ENCODE results near the gene SMCO2. TPM values are rescaled to one million over a fixed set of nuclear protein-coding genes. Genes with fewer than 3 reads are reported as not detected.

SMCO2 gene
- total and polyA plus RNA-seq, 4 experiments from 2014 or later = not detected

DNA sequence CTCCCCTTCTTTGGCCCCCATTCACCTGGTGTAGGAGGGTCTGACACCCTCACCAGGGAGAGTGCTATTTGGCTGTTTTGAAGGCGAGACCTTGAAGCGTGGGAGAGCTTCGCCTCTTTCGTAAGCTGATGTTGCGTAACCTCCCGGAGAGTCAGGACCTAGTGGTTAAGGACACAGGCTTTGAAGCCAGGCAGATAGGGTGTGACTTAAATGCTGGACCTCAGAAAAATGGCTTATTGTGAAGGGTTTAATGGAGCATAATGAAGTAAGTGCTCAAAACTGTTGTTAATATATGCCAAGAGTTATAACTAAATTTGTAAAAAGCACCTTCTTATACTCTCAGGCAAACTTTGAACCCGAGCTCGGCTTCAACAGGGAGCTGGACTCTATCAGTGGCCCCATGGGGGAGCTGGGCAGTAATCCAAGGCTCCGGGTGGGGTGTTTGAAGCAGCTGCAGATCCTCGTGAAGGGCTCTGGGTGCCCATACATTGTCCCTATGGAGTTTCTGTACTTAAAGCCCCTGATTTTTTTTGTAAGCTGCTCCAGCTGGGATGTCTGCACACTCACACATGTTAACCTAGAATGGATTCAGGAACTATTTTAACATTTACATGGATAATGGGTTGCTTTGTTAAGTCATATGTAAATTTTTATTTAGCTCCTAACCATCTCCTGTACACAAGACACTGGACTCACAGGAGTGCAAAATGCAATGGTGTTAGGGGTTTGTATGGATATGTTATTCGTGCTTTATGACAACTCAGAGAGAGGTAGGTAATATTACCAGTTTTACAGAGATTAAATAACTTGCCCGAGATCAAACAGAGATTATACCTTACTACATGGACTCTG, 103.5 kb downstream of the SMCO2 start:
- no peak overlapping the region for H3K27ac ChIP-seq (ENCODE audit: low read depth, low read length)

DNA sequence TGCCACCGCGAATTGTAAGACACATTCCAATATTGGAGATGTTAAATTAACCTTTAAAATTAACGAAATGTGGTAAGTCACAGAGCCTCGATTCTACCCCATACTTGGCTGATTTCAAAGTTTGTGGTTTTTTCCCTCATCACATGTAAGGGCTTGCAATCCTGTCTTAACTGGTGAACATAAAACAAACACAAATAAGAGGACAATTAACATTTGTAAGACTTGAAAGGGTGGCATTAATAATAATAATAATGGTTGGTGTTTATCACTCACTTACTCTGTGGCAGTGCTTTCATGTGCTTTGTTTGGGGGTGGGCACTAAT, 104.1 kb downstream of the SMCO2 start:
- POLR2A ChIA-PET (ENCODE audit: partially characterized antibody) = no interaction called here
- H3K4me1 ChIP-seq (ENCODE audit: insufficient read depth, low read length) = no peaks in the 10 kb centered on the region
- peaks cover 0 to 1% (median 0%) of the 10 kb centered on the region in 4 donors for H3K4me1 Mint-ChIP-seq

More for the DNA sequence above, 103.5 kb downstream of the SMCO2 start:
- Histone ChIP-seq H3K4me1 (ENCODE audit: insufficient read depth, low read length) (no peaks in the 10 kb centered on the region), H3K27me3 (ENCODE audit: insufficient read depth, low read length) (no peaks in the 10 kb centered on the region), H3K9me3 (ENCODE audit: control insufficient read depth in 1 of 2, low read length in 2 of 2) (no peaks in the 10 kb centered on the region), H3K36me3 (ENCODE audit: insufficient read depth, low read length) (no peaks in the 10 kb centered on the region), H3K4me3 (ENCODE audit: low read length in 2 of 2) (no peak overlapping the region)
- CTCF ChIA-PET (ENCODE audit: partially characterized antibody) = no interaction called here
- DNase-seq = no peak
- no peaks in the 10 kb centered on the region for H3K36me3 Mint-ChIP-seq
- intact Hi-C loops (cut with micrococcal nuclease) = no loop called here
- H3K9me3 Mint-ChIP-seq = peaks cover 0 to 2% (median 0%) of the 10 kb centered on the region in 8 donors
- POLR2A ChIA-PET (ENCODE audit: partially characterized antibody) = no interaction called here
- H3K27ac Mint-ChIP-seq = no peak overlapping the region
- H3K4me3 Mint-ChIP-seq = no peak overlapping the region
- H3K4me1 Mint-ChIP-seq = no peaks in the 10 kb centered on the region
- peaks cover 2 to 4% of the 10 kb centered on the region in 2 donors for H3K27me3 Mint-ChIP-seq

DNA sequence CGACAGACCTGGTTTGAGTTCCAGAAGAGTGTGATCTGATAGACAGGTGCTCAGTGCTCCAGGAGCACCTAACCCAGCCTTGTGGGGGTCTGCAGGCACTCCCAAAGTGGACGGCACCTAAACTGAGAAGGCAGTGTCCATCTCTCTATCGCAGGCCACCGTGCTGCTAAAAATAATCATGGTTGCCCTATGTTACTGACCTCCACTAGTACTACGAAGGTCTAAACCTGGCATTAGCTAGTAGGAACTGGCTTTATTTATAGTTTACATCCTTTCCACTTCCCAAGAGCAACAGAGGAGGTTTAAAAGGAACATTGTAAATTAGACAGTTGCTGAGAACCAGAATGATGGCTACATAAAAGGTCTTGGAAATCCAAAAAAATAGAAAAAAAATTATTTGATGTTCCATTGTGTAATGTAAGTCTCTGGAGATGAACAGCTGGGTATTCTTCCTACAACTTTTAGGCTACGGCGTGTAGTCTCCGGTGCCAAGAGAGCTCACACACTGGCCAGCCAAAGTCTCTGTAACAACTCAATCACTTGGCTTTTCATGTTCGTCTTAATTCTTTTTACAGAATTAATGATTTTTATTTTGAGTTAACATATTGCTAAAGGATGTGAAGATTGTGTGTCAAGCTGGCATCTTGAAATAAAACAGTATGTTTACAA, 104.8 kb downstream of the SMCO2 start:
- Mint-ChIP-seq H3K4me1 (peaks cover 3 to 5% (median 4%) of the 10 kb centered on the region in 4 donors), H3K27ac (no peak overlapping the region), H3K27me3 (peaks cover 2 to 3% of the 10 kb centered on the region in 2 donors), H3K36me3 (no peaks in the 10 kb centered on the region), H3K4me3 (no peak overlapping the region), H3K9me3 (peaks cover 0 to 2% (median 0%) of the 10 kb centered on the region in 8 donors)
- H3K9me3 ChIP-seq (ENCODE audit: control insufficient read depth in 1 of 2, low read length in 2 of 2) = no peaks in the 10 kb centered on the region
- H3K4me3 ChIP-seq (ENCODE audit: low read length in 2 of 2) = no peak overlapping the region
- ChIA-PET POLR2A (ENCODE audit: partially characterized antibody) (no interaction called here), CTCF (ENCODE audit: partially characterized antibody) (no interaction called here)
- no peak for DNase-seq
- intact Hi-C loops (cut with micrococcal nuclease) = no loop called here
- no peaks in the 10 kb centered on the region for H3K36me3 ChIP-seq (ENCODE audit: insufficient read depth, low read length)
- H3K27me3 ChIP-seq (ENCODE audit: insufficient read depth, low read length) = no peaks in the 10 kb centered on the region
- no peak overlapping the region for H3K27ac ChIP-seq (ENCODE audit: low read depth, low read length)
- H3K4me1 ChIP-seq (ENCODE audit: insufficient read depth, low read length) = no peaks in the 10 kb centered on the region

More for the DNA sequence above, 104.1 kb downstream of the SMCO2 start:
- peaks cover 0 to 2% (median 0%) of the 10 kb centered on the region in 8 donors for H3K9me3 Mint-ChIP-seq
- no peak overlapping the region for H3K27ac Mint-ChIP-seq
- H3K36me3 ChIP-seq (ENCODE audit: insufficient read depth, low read length) = no peaks in the 10 kb centered on the region
- H3K4me3 ChIP-seq (ENCODE audit: low read length in 2 of 2) = no peak overlapping the region
- no peak for DNase-seq
- no peak overlapping the region for H3K27ac ChIP-seq (ENCODE audit: low read depth, low read length)
- H3K36me3 Mint-ChIP-seq = no peaks in the 10 kb centered on the region
- CTCF ChIA-PET (ENCODE audit: partially characterized antibody) = no interaction called here
- intact Hi-C loops (cut with micrococcal nuclease) = no loop called here
- no peaks in the 10 kb centered on the region for H3K9me3 ChIP-seq (ENCODE audit: control insufficient read depth in 1 of 2, low read length in 2 of 2)
- H3K27me3 ChIP-seq (ENCODE audit: insufficient read depth, low read length) = no peaks in the 10 kb centered on the region
- no peak overlapping the region for H3K4me3 Mint-ChIP-seq
- peaks cover 2 to 3% of the 10 kb centered on the region in 2 donors for H3K27me3 Mint-ChIP-seq

Other genes with a start within 250 kb of the SMCO2 start
- 10 to 100 TPM; 17.2 to 21.8 TPM for gene STK38L, start 202.4 kb upstream of the SMCO2 start, total RNA-seq
- 10 to 100 TPM in 1 of 2 donors, 1 to 10 TPM in 1; 8.4 to 13.3 TPM for gene STK38L, start 202.4 kb upstream of the SMCO2 start, polyA plus RNA-seq
- gene BMAL2, start 113.9 kb upstream of the SMCO2 start, total RNA-seq = under 1 TPM; 0.17 to 0.32 TPM
- under 1 TPM in 1 of 2 donors, not detected in 1; 0.20 TPM for gene BMAL2, start 113.9 kb upstream of the SMCO2 start, polyA plus RNA-seq
- 1 to 10 TPM; 5.2 to 6.5 TPM for gene PPFIBP1, start 77.5 kb downstream of the SMCO2 start, total RNA-seq
- 1 to 10 TPM; 2.1 to 2.3 TPM for gene PPFIBP1, start 77.5 kb downstream of the SMCO2 start, polyA plus RNA-seq
- gene REP15, start 249.7 kb downstream of the SMCO2 start, total RNA-seq = not detected
- under 1 TPM in 1 of 2 donors, not detected in 1; 0.47 TPM for gene REP15, start 249.7 kb downstream of the SMCO2 start, polyA plus RNA-seq

Measured in CD4-positive, alpha-beta memory T cell (primary cell).